IMR-90 (cell line): ENCODE data around the gene PRRX1. TPM values are rescaled to one million over a fixed set of nuclear protein-coding genes. Genes with fewer than 3 reads are reported as not detected.

Experiments used
- ATAC-seq: fragments of 200-7000 bp; cut with Tn5 transposase; 2 replicates; pipeline ENCODE4 v1.9.1; 2020; ENCODE audit warnings: low read depth, mild to moderate bottlenecking, moderate library complexity
- BruUV-seq: library from RNA; stranded (reverse); fragments of 400-500 nt; replicated peaks from 2 replicates; lab custom pipeline; 2021; lab: Mats Ljungman, UMichigan
- CTCF ChIA-PET: fragments of 300-600 bp; formaldehyde crosslinking; extraction: SDS; loops from one replicate; lab custom pipeline; 2021; ENCODE audit warnings: antibody characterized with exemption; lab: Yijun Ruan, JAX
- POLR2A ChIA-PET: fragments of 300-600 bp; sonication (Branson Sonifier 250); formaldehyde crosslinking; loops from one replicate; lab custom pipeline; 2022; ENCODE audit warnings: antibody characterized with exemption; ENCODE audit not compliant: unreplicated experiment; lab: Charles Lee
- DNase-seq: peaks from one replicate; pipeline ENCODE4 v3.0.0; 2013
- H2AFZ ChIP-seq: replicated peaks from 2 replicates; pipeline ENCODE3; 2013; ENCODE audit warnings: low read length, mild to moderate bottlenecking; ENCODE audit not compliant: poor library complexity
- H2AK5ac ChIP-seq: 2 replicates; pipeline ENCODE4 v1.6.1; 2013; ENCODE audit warnings: low read depth, low read length, inconsistent platforms
- H2AK9ac ChIP-seq: replicated peaks from 2 replicates; pipeline ENCODE3; 2013; ENCODE audit warnings: mild to moderate bottlenecking, low read depth, low read length, moderate library complexity; ENCODE audit not compliant: poor library complexity
- H2BK120ac ChIP-seq: 2 replicates; pipeline ENCODE4 v1.6.1; 2013; ENCODE audit warnings: low read depth, low read length, inconsistent platforms
- H2BK15ac ChIP-seq: 3 replicates; pipeline ENCODE4 v1.6.1; 2013; ENCODE audit warnings: low read depth, low read length, inconsistent platforms
- H2BK20ac ChIP-seq: 2 replicates; pipeline ENCODE4 v1.6.1; 2013; ENCODE audit warnings: low read depth, mild to moderate bottlenecking, inconsistent platforms, low read length, moderate library complexity
- H2BK5ac ChIP-seq: 2 replicates; pipeline ENCODE4 v1.6.1; 2013; ENCODE audit warnings: mild to moderate bottlenecking, low read depth, low read length, inconsistent platforms; ENCODE audit not compliant: poor library complexity, severe bottlenecking
- H3K14ac ChIP-seq: replicated peaks from 2 replicates; pipeline ENCODE4 v1.6.1; 2013; ENCODE audit warnings: low read depth, low read length, inconsistent platforms
- H3K18ac ChIP-seq: 2 replicates; pipeline ENCODE4 v1.6.1; 2013; ENCODE audit warnings: low read depth, low read length, control low read depth
- H3K23ac ChIP-seq: 2 replicates; pipeline ENCODE4 v1.6.1; 2013; ENCODE audit warnings: low read depth, low read length, inconsistent platforms
- H3K27ac ChIP-seq: 2 replicates; pipeline ENCODE4 v1.5.1; 2013; ENCODE audit warnings: mild to moderate bottlenecking, control low read depth, low read length; ENCODE audit not compliant: insufficient read depth
- H3K27me3 ChIP-seq: 2 replicates; pipeline ENCODE4 v1.6.1; 2013; ENCODE audit warnings: low read length; ENCODE audit not compliant: control insufficient read depth, insufficient read depth
- H3K36me3 ChIP-seq: 2 replicates; pipeline ENCODE4 v1.6.1; 2013; ENCODE audit warnings: low read length, mixed read lengths; ENCODE audit not compliant: control insufficient read depth, insufficient read depth
- H3K4ac ChIP-seq: 2 replicates; pipeline ENCODE4 v1.6.1; 2013; ENCODE audit warnings: low read depth, low read length, inconsistent platforms
- H3K4me1 ChIP-seq: 2 replicates; pipeline ENCODE4 v1.6.1; 2013; ENCODE audit warnings: low read length, mixed read lengths; ENCODE audit not compliant: control insufficient read depth, insufficient read depth
- H3K4me2 ChIP-seq: 2 replicates; pipeline ENCODE4 v1.6.1; 2013; ENCODE audit warnings: low read depth, mild to moderate bottlenecking, control low read depth, low read length, moderate library complexity
- H3K4me3 ChIP-seq: 2 replicates; pipeline ENCODE4 v1.5.1; 2013; ENCODE audit warnings: low read depth, mild to moderate bottlenecking, control low read depth, low read length, moderate library complexity; ENCODE audit not compliant: insufficient read depth
- H3K56ac ChIP-seq: 2 replicates; pipeline ENCODE4 v1.6.1; 2013; ENCODE audit warnings: low read length, inconsistent platforms; ENCODE audit not compliant: insufficient read depth; ENCODE audit errors: extremely low read depth
- H3K79me1 ChIP-seq, 2 experiments: 2 replicates each; pipeline ENCODE4 v1.6.1; 2013; ENCODE audit warnings: low read length in 2 of 2, inconsistent platforms in 1 of 2, low read depth in 1 of 2
- H3K9ac ChIP-seq: 2 replicates; pipeline ENCODE4 v1.6.1; 2013; ENCODE audit warnings: low read depth, low read length, control low read depth
- H3K9me1 ChIP-seq: 2 replicates; pipeline ENCODE4 v1.6.1; 2013; ENCODE audit warnings: low read length, inconsistent platforms; ENCODE audit not compliant: insufficient read depth
- H3K9me3 ChIP-seq: 2 replicates; pipeline ENCODE4 v1.6.1; 2013; ENCODE audit warnings: low read length; ENCODE audit not compliant: control insufficient read depth, insufficient read depth
- H4K20me1 ChIP-seq: 2 replicates; pipeline ENCODE4 v1.6.1; 2013; ENCODE audit warnings: low read length, inconsistent platforms; ENCODE audit not compliant: insufficient read depth
- H4K5ac ChIP-seq: 2 replicates; pipeline ENCODE4 v1.6.1; 2013; ENCODE audit warnings: mild to moderate bottlenecking, low read depth, low read length, control low read depth
- H4K8ac ChIP-seq, 2 experiments: 2 replicates each; pipeline ENCODE4 v1.6.1; 2013; ENCODE audit warnings: low read depth in 2 of 2, low read length in 2 of 2, control low read depth in 1 of 2, inconsistent platforms in 1 of 2
- H4K91ac ChIP-seq: 2 replicates; pipeline ENCODE4 v1.6.1; 2013; ENCODE audit warnings: low read depth, low read length, inconsistent platforms; ENCODE audit not compliant: insufficient read depth
- CEBPB ChIP-seq: IDR thresholded peaks from 2 replicates; pipeline ENCODE4 v1.6.1; 2012; ENCODE audit warnings: low read depth, low read length, improper control_type of control experiment
- CHD1 ChIP-seq: IDR thresholded peaks from 2 replicates; pipeline ENCODE4 v1.6.1; 2012; ENCODE audit warnings: low read depth, low read length, improper control_type of control experiment
- CTCF ChIP-seq: conservative IDR thresholded peaks from 2 replicates; pipeline ENCODE4 v1.5.1; 2012; ENCODE audit warnings: mild to moderate bottlenecking, low read depth, low read length, improper control_type of control experiment
- ELK1 ChIP-seq: fragments of 150-350 bp; IDR thresholded peaks from 2 replicates; pipeline ENCODE4 v1.6.1; 2016; ENCODE audit warnings: low read depth, mild to moderate bottlenecking, low read length, moderate library complexity, borderline replicate concordance
- FOS ChIP-seq: fragments of 150-350 bp; IDR thresholded peaks from 2 replicates; pipeline ENCODE4 v1.6.1; 2016; ENCODE audit warnings: low read depth, low read length
- MAFK ChIP-seq: IDR thresholded peaks from 2 replicates; pipeline ENCODE4 v1.6.1; 2012; ENCODE audit warnings: low read depth, low read length, improper control_type of control experiment
- MAZ ChIP-seq: IDR thresholded peaks from 2 replicates; pipeline ENCODE4 v1.6.1; 2012; ENCODE audit warnings: low read depth, mild to moderate bottlenecking, low read length, improper control_type of control experiment, moderate library complexity, borderline replicate concordance
- MXI1 ChIP-seq: IDR thresholded peaks from 2 replicates; pipeline ENCODE4 v1.6.1; 2012; ENCODE audit warnings: low read depth, mild to moderate bottlenecking, low read length, moderate library complexity, borderline replicate concordance
- POLR2A ChIP-seq: IDR thresholded peaks from 2 replicates; pipeline ENCODE4 v1.6.1; 2012; ENCODE audit warnings: mild to moderate bottlenecking, low read depth, low read length
- RAD21 ChIP-seq: IDR thresholded peaks from 2 replicates; pipeline ENCODE4 v1.6.1; 2012; ENCODE audit warnings: low read length, improper control_type of control experiment
- RFX5 ChIP-seq: IDR thresholded peaks from 2 replicates; pipeline ENCODE4 v1.8.0; 2012; ENCODE audit warnings: low read depth, mild to moderate bottlenecking, low read length, moderate library complexity
- SMC3 ChIP-seq: fragments of 150-350 bp; IDR thresholded peaks from 2 replicates; pipeline ENCODE4 v1.6.1; 2016; ENCODE audit warnings: low read depth, mild to moderate bottlenecking, antibody characterized with exemption, low read length, moderate library complexity
- WGBS, 2 experiments: methylation state at CpG; one replicate each; pipeline versions ENCODE4 v1.1.5 to v1.1.7; 2013; ENCODE audit warnings: missing lambda C conversion rate in 2 of 2; ENCODE audit not compliant: insufficient read length in 1 of 2; ENCODE audit errors: extremely low coverage in 2 of 2; 5-methylcytosine and 5-hydroxymethylcytosine counted together
- dilution Hi-C: fragments of 300-500 bp; cut with HindIII; formaldehyde crosslinking; loops from one replicate; pipeline ENCODE4 v1.14.3; 2018; ENCODE audit warnings: low sequenced_read_pairs; ENCODE audit not compliant: unreplicated experiment
- in situ Hi-C: fragments of 300-500 bp; cut with MboI; formaldehyde crosslinking; loops from 3 replicates; pipeline ENCODE4 v1.14.3; 2019; ENCODE audit warnings: low sequenced_read_pairs, inconsistent platforms, mixed read lengths
- intact Hi-C: fragments of 100-400 bp; cut with micrococcal nuclease; formaldehyde crosslinking; loops from 2 replicates; pipeline ENCODE4 v1.10.0; 2022
- polyA plus RNA-seq, 3 experiments: library from polyadenylated mRNA; depleted of rRNA; stranded (reverse); fragments of >200 nt; gene quantifications; 2 replicates each; pipeline ENCODE4 v1.2.3, GENCODE V29; 2012; ENCODE audit warnings: low replicate concordance in 1 of 3
- total RNA-seq: library from RNA; depleted of rRNA; stranded (reverse); fragments of >200 nt; gene quantifications from 2 replicates; pipeline ENCODE4 v1.2.3, GENCODE V29; 2012

The PRRX1 gene
- total and polyA plus RNA-seq, 2 of the 4 experiments (the other 2 are of a cell fraction): 50.0 to 65.4 TPM

DNA sequence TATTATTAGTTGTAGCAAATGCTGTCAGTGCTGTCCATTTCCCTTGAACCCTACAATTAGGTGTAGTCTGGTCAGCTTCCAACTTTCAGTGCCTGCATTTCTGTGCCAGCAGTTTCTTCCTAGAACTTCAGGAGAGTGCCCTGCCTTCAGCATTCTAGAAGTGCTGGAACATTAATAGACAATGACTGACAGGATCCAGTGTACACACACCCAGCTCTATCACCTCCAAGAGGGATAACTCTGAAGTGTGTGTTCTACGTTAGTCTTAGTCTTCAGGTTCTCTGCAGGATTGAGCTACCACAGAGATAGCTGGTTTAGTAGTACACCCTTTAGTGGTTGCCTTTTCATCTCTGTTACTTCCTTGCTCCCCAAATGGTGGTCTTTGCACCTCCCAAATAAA lies 61.4 kb downstream of the PRRX1 start:
- H2BK5ac ChIP-seq: no peak overlapping the region
- H3K9ac ChIP-seq: no peak overlapping the region
- no peak overlapping the region for H4K5ac ChIP-seq
- H2BK15ac ChIP-seq: no peak overlapping the region
- peaks cover 7% of the 10 kb centered on the region for H3K4me1 ChIP-seq
- no peak overlapping the region for H2BK20ac ChIP-seq
- no peak overlapping the region for H4K91ac ChIP-seq
- H2AFZ ChIP-seq: no peak overlapping the region
- no peak overlapping the region for H3K14ac ChIP-seq
- no peak overlapping the region for H3K56ac ChIP-seq
- H3K27ac ChIP-seq: no peak overlapping the region
- no CpG with 5 or more reads among the region's 1 CpG for WGBS, 2 experiments
- H2BK120ac ChIP-seq: no peak overlapping the region
- ATAC-seq: no peak
- no peaks in the 10 kb centered on the region for H3K27me3 ChIP-seq
- no peak for TF ChIP-seq RFX5
- TF ChIP-seq MAFK: no peak
- TF ChIP-seq ELK1: no peak
- no peak for TF ChIP-seq SMC3
- TF ChIP-seq CHD1: no peak
- no peak for TF ChIP-seq CEBPB
- TF ChIP-seq FOS: no peak
- TF ChIP-seq MXI1: no peak
- no peak for TF ChIP-seq CTCF
- TF ChIP-seq MAZ: no peak
- TF ChIP-seq RAD21: no peak
- no peak for TF ChIP-seq POLR2A
- peaks cover 14 to 34% of the 10 kb centered on the region in 2 experiments; a peak in 3 of 4 replicates for H3K79me1 ChIP-seq
- H4K8ac ChIP-seq: no peak overlapping the region
- no peak overlapping the region for H2AK5ac ChIP-seq
- no peak overlapping the region for H3K18ac ChIP-seq
- dilution Hi-C loops (no loop called here), intact Hi-C loops (no loop called here), in situ Hi-C loops (no loop called here)
- no TSS peak for BruUV-seq
- no peak for DNase-seq
- ChIA-PET POLR2A (no interaction called here), CTCF (no interaction called here)
- peaks cover 16% of the 10 kb centered on the region for H3K9me1 ChIP-seq
- peaks cover 33% of the 10 kb centered on the region for H3K36me3 ChIP-seq
- no peak overlapping the region for H2AK9ac ChIP-seq
- H3K9me3 ChIP-seq: no peaks in the 10 kb centered on the region
- no peak overlapping the region for H3K4me2 ChIP-seq
- H3K4me3 ChIP-seq: no peak overlapping the region
- no peaks in the 10 kb centered on the region for H4K20me1 ChIP-seq
- no peak overlapping the region for H3K4ac ChIP-seq
- H3K23ac ChIP-seq: no peak overlapping the region
